NCI-H2081 treated with DMSO at 0.1 percent for 48 hours (cell line): Measurements from ENCODE around the gene EIF3D.

Source experiments
- DNase-seq: peaks from one replicate; lab custom pipeline; 2025; lab: John Stamatoyannopoulos, UW

The EIF3D gene, protein sequence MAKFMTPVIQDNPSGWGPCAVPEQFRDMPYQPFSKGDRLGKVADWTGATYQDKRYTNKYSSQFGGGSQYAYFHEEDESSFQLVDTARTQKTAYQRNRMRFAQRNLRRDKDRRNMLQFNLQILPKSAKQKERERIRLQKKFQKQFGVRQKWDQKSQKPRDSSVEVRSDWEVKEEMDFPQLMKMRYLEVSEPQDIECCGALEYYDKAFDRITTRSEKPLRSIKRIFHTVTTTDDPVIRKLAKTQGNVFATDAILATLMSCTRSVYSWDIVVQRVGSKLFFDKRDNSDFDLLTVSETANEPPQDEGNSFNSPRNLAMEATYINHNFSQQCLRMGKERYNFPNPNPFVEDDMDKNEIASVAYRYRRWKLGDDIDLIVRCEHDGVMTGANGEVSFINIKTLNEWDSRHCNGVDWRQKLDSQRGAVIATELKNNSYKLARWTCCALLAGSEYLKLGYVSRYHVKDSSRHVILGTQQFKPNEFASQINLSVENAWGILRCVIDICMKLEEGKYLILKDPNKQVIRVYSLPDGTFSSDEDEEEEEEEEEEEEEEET

DNA sequence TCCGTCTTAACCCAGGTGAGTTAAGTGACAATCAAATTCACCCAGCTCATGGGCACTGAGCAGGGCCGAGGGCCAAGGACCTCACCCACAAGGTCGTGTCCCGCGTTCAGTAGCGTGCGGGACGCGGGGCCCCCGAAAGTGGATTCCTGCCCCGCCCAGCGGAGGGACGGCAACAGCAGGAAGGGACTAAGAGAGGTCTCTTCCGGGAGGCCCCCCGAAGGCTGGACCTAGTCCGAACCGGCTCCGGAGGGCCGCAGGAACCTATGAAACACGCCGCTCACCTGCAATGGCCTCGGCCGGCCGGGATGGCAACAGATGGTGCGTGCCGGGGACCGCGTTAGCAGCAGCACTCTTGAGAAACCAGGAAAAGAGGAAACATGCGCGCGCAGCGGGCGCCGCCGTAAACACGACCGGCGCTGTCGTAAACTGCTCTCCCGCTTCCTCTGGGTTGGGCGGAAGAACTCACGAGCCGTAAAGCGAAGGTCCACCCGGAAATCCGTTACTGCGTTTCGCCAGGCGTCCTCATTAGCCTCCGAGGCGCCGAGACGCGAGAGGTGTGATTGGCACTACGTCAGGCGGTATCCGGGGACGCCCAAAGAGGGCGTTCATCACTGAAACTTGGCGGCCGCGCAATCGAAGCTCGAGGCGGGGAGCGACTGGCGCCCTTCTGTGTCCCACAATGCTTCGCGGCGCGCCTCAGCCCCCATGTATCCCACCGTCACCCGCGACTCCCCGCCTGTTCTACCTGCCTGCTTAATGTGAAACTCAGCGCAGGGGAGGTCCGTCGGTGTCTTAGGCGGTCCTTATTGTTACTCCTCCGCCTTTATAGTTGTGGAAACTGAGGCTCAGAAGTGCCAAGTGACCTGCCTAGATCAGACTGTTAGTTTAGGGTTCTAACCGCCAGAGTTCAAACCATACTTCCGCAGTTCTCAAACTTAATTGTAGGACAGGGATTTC is at the start of gene EIF3D:
Gene EIF3D, minus strand, starts transcription at position 372 of the 957 bp plus-strand sequence. CDS start 3,045 bp downstream, outside the sequence.
- peak; percentile 93 for DNase-seq

DNA sequence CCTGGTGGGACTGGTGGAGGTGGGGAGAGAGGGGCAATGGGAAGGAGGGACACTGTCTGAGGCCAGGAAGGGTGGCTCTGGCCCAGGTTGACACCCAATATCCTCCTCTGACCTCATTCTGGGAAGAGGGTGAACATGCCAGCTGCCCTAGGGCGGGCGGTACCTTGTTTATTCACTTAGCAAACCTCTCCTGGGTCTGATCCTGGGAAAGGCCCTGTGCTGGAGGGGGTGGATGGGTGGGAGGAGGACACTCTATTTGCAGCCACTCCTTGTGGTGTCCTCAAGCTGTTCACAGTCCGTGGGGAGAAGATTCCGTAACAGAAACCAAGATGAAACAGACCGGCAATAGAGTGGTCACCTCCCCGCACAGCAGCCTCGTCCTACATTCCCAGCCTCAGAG is 49.7 kb upstream of the EIF3D start:
- DNase-seq = no peak

- DNase-seq = no peak
These were observed 48.1 kb upstream of the EIF3D start for GRCh38 chr22:36577019-36577418.

GRCh38 chr22:36574728-36575127 is 45.8 kb upstream of the EIF3D start:
- no peak for DNase-seq

GRCh38 chr22:36573815-36574363 is 44.9 kb upstream of the EIF3D start:
- no peak for DNase-seq

DNA sequence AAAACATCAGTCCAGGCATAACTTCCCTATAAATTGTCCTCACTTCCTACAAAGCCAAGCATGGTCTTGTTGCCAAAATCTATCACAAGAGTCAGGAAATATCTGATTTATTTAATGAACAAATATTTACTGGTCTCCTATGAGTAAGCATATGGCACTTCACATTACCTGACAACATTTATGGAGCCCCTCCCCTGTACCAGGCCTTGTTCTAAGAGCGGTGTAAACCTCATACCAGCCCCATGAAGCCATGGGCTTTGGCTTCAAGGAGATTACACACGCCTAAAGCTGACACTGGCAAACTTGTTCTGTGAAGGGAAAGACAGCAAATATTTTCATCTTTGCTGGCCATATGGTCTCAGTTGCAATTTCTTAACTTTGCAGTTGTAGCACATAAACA is 43.0 kb upstream of the EIF3D start:
- no peak for DNase-seq

- no peak for DNase-seq
These were observed 41.0 kb upstream of the EIF3D start for GRCh38 chr22:36569999-36570398.

GRCh38 chr22:36568846-36569245 is 39.9 kb upstream of the EIF3D start:
- DNase-seq = no peak

GRCh38 chr22:36566720-36567119 is 37.8 kb upstream of the EIF3D start:
- no peak for DNase-seq

- DNase-seq = no peak
These were observed 36.7 kb upstream of the EIF3D start for GRCh38 chr22:36565686-36566085.

- no peak for DNase-seq
These were observed 36.2 kb upstream of the EIF3D start for GRCh38 chr22:36565159-36565507.

DNA sequence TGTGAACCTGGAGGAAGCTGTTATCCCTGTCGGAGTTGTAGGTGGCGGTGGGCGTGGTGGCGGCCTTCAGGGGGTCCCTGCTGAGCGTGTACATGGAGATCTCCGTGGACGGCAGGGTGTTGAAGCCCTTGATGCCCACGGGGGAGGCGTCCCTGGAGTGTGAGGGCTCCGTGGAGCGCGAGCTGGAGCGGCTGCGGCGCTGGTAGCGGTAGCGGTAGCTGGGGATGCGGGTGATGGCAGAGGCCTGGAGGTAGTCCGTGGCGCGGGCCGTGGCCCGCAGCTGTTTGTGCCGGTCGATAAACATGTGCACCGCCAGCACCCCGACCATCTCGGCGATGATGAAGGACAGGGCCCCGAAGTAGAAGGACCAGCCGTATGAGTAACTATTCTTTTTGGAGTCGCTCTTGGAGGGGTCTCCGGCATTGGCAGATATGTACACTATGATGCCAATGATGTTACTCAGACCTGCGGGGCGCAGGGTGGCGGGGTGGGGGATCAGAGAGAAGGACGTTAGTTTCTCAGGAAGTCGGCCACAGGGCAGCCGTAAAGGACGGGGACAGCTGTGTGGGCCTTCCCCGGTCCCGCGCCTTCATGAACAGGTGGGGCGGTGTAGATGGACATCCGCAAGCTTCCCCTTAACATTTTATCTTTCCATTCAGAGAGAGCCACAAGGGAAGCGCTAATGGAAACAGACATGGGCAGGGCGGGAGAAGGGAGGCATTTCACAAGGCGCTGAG is 35.6 kb upstream of the EIF3D start:
- no peak for DNase-seq

DNA sequence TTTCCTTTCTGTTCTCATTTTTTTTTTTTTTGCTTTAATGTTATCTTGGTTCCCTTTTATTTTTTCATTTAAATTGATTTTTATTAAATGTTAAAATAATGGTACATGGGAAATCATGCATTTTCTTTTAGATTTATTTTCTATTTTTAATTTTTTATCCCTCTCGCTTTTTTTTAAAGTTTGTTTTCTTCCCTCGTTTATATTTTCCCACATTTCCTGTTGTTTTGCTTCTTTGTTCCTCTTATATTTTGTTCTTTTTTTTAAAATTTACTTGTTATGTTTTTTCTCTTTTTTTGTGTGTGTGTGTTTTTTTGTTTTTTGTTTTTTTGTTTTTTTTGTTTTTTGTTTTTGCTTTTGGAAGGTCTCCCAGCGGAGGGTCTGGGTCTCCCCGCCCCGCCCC is 34.9 kb upstream of the EIF3D start:
- no peak for DNase-seq

DNA sequence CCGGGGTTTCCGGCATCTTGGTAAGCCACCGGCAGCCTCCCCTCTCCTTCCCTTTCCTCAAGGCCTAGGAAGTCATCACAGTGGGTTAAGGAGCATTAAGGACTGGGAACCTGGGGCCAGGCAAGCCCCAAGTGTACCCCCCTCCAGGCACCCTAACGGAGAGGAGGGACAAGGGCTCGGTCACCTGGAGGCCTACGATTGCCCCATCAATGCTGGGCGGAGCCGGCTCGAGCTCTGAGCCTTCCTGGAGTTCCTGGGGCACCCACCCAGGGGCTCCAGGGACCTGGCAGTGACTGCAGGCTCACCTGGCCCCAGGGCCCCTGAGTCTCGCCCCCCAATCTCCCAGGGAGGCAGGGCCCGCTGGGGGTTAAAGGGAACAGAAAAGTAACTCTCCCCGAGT is 34.5 kb upstream of the EIF3D start:
- no peak for DNase-seq

DNA sequence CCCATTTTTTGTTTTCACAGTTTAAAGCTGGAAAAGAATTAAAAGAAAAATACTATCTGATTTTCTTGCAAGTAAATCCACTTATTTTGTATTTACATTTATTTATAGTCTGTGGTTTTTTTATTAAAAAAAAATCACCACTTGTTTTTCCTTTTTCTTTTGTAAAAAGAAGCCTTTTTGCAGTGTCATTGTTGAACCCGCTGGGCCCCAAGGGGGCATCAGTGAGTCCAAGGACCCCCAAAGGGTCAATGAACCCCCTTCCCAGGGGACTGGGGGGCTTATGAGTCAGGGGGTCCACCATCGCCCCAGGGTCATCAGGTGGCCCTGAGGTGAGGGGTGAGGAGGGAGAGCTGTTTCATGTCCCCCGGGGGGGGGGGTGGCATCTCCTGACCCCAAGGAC is 34.0 kb upstream of the EIF3D start:
- no peak for DNase-seq

- no peak for DNase-seq
These were observed 33.4 kb upstream of the EIF3D start for GRCh38 chr22:36562261-36562835.

- DNase-seq = no peak
These were observed 32.4 kb upstream of the EIF3D start for GRCh38 chr22:36561291-36561811.

DNA sequence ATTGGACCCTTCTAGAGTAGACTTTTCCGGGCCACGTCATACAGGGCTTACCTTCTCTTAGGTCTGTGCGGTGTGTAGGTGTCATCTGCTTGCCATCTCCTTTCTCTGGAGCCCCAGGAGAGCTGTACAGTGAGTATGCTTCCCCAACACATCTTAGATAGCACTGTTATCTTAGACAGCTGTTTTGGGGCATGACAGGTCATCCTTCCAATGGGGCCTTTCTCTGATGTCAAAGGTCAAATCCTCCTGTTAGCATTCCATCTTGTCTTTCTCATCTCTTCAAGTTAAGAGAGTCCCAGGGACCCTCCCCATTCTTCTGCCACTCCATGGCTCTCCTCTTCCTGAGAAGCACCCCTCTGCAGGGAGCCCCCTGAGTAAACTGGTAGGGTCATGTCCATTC is 31.0 kb upstream of the EIF3D start:
- no peak for DNase-seq

- DNase-seq = no peak
These were observed 25.1 kb upstream of the EIF3D start for GRCh38 chr22:36554098-36554497.

- DNase-seq = no peak
These were observed 23.3 kb upstream of the EIF3D start for GRCh38 chr22:36552289-36552688.
